GM12872 (cell line): ENCODE data around the gene PRKCI.

ENCODE experiments used
- CTCF ChIP-seq: IDR thresholded peaks from 3 replicates; pipeline ENCODE4 v1.5.1; 2011; ENCODE audit warnings: low read depth, mild to moderate bottlenecking, low read length, moderate library complexity; ENCODE audit not compliant: insufficient read depth

Gene PRKCI

DNA sequence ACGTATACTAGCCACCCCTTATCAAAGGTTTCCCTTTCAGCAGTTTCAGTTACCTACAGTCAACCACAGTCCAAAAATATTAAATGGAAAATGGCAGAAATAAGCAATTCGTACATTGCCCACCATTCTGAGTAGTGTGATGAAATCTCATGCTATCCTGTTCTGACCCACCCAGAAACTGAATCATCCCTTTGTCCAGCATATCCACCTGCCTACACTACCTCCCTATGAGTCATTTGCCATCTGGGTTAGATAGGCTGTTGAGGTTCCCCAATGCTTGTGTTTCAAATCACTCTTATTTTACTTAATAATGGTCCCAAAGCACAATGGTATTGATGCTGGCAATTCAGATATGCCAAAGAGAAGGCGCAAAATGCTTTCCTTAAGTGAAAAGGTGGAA is 25.4 kb upstream of the PRKCI start:
- TF ChIP-seq CTCF: no peak

- TF ChIP-seq CTCF: no peak
These were observed 21.2 kb upstream of the PRKCI start for GRCh38 chr3:170200987-170201386.

DNA sequence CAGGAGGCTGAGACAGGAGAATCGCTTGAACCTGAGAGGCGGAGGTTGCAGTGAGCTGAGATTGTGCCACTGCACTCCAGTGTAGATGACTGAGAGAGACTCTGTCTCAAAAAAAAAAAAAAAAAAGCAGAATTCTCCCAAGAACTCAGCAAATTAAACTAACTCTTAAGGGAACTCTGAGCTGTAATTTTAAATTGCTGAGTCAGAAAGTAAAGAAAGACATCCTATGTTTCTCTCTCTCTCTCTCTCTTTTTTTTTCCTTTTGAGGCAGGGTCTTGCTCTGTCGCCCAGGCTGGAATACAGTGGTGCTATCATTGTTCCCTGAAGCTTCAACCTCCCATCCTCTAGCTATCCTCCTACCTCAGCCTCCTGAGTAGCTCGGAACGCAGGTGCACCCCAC is 20.7 kb upstream of the PRKCI start:
- no peak for TF ChIP-seq CTCF

- TF ChIP-seq CTCF: no peak
These were observed 18.8 kb upstream of the PRKCI start for GRCh38 chr3:170203457-170203856.

- no peak for TF ChIP-seq CTCF
These were observed 18.2 kb upstream of the PRKCI start for GRCh38 chr3:170204023-170204472.

- TF ChIP-seq CTCF: no peak
These were observed 17.7 kb upstream of the PRKCI start for GRCh38 chr3:170204509-170204908.

GRCh38 chr3:170205302-170205701 is 16.9 kb upstream of the PRKCI start:
- TF ChIP-seq CTCF: no peak

GRCh38 chr3:170207717-170208116 is 14.5 kb upstream of the PRKCI start:
- no peak for TF ChIP-seq CTCF
